ENCODE data around the gene GALT.

The GALT gene

GRCh38 chr9:34687276-34688030 is 41.0 kb downstream of the GALT start:
- Histone ChIP-seq H3K9ac (ENCODE audit: low read length) (no peak overlapping the region), H3K36me3 (replicated peaks; ENCODE audit: insufficient read depth, low read length) (no peaks in the 10 kb centered on the region), H3F3A (ENCODE audit: insufficient read depth, low read length) (no peaks in the 10 kb centered on the region), H3K4me2 (ENCODE audit: low read depth, low read length) (no peak overlapping the region), H3K79me2 (ENCODE audit: low read length) (no peaks in the 10 kb centered on the region), H2AFZ (ENCODE audit: low read length) (no peak overlapping the region), H3K4me3 (ENCODE audit: low read length) (no peak overlapping the region), H4K20me1 (ENCODE audit: insufficient read depth, low read length) (no peaks in the 10 kb centered on the region), H3K27ac (ENCODE audit: low read length) (no peak overlapping the region), H3K4me1 (ENCODE audit: low read length) (no peaks in the 10 kb centered on the region), H3K9me2 (replicated peaks; ENCODE audit: insufficient read depth, low read length) (no peaks in the 10 kb centered on the region), H3K9me3 (replicated peaks; ENCODE audit: insufficient read depth, low read length) (no peaks in the 10 kb centered on the region), H3K27me3 (replicated peaks; ENCODE audit: insufficient read depth, low read length) (no peaks in the 10 kb centered on the region)
- DNase-seq: no peak
- no peak for TF ChIP-seq CTCF (IDR thresholded peaks at IDR 0.05; ENCODE audit: low read length)
- no peak for TF ChIP-seq EZH2 (optimal IDR thresholded peaks at IDR 0.05; ENCODE audit: low read depth, low read length)
- TF ChIP-seq EZH2phosphoT487 (IDR thresholded peaks at IDR 0.05; ENCODE audit: low read length): no peak

- Histone ChIP-seq H3K27me3 (replicated peaks; ENCODE audit: insufficient read depth, low read length) (no peaks in the 10 kb centered on the region), H3K79me2 (ENCODE audit: low read length) (no peaks in the 10 kb centered on the region), H3K4me3 (ENCODE audit: low read length) (no peak overlapping the region), H3K27ac (ENCODE audit: low read length) (no peak overlapping the region), H3K9me2 (replicated peaks; ENCODE audit: insufficient read depth, low read length) (no peaks in the 10 kb centered on the region), H3K9me3 (replicated peaks; ENCODE audit: insufficient read depth, low read length) (no peaks in the 10 kb centered on the region), H3K9ac (ENCODE audit: low read length) (no peak overlapping the region), H2AFZ (ENCODE audit: low read length) (no peak overlapping the region), H4K20me1 (ENCODE audit: insufficient read depth, low read length) (no peaks in the 10 kb centered on the region), H3F3A (ENCODE audit: insufficient read depth, low read length) (no peaks in the 10 kb centered on the region), H3K36me3 (replicated peaks; ENCODE audit: insufficient read depth, low read length) (no peaks in the 10 kb centered on the region), H3K4me2 (ENCODE audit: low read depth, low read length) (no peak overlapping the region), H3K4me1 (ENCODE audit: low read length) (no peaks in the 10 kb centered on the region)
- TF ChIP-seq EZH2 (optimal IDR thresholded peaks at IDR 0.05; ENCODE audit: low read depth, low read length) (no peak), EZH2phosphoT487 (IDR thresholded peaks at IDR 0.05; ENCODE audit: low read length) (no peak)
- DNase-seq: no peak
These were observed 42.0 kb downstream of the GALT start for GRCh38 chr9:34688329-34689115.

GRCh38 chr9:34689116-34689470 is 42.6 kb downstream of the GALT start:
- Histone ChIP-seq H3F3A (ENCODE audit: insufficient read depth, low read length) (no peaks in the 10 kb centered on the region), H2AFZ (ENCODE audit: low read length) (no peak overlapping the region), H3K27me3 (replicated peaks; ENCODE audit: insufficient read depth, low read length) (no peaks in the 10 kb centered on the region), H3K9me2 (replicated peaks; ENCODE audit: insufficient read depth, low read length) (no peaks in the 10 kb centered on the region), H3K27ac (ENCODE audit: low read length) (no peak overlapping the region), H3K79me2 (ENCODE audit: low read length) (no peaks in the 10 kb centered on the region), H3K4me2 (ENCODE audit: low read depth, low read length) (no peak overlapping the region), H3K9ac (ENCODE audit: low read length) (no peak overlapping the region), H3K36me3 (replicated peaks; ENCODE audit: insufficient read depth, low read length) (no peaks in the 10 kb centered on the region), H3K4me1 (ENCODE audit: low read length) (no peaks in the 10 kb centered on the region), H3K9me3 (replicated peaks; ENCODE audit: insufficient read depth, low read length) (no peaks in the 10 kb centered on the region), H3K4me3 (ENCODE audit: low read length) (no peak overlapping the region), H4K20me1 (ENCODE audit: insufficient read depth, low read length) (no peaks in the 10 kb centered on the region)
- no peak for DNase-seq
- TF ChIP-seq EZH2 (optimal IDR thresholded peaks at IDR 0.05; ENCODE audit: low read depth, low read length) (no peak), CTCF (IDR thresholded peaks at IDR 0.05; ENCODE audit: low read length) (no peak), EZH2phosphoT487 (IDR thresholded peaks at IDR 0.05; ENCODE audit: low read length) (no peak)
